Measurements from ENCODE around the gene GABRQ.
A peak's percentile ranks its signal among the peaks of the same experiment; 100 is the strongest.

Gene GABRQ

DNA sequence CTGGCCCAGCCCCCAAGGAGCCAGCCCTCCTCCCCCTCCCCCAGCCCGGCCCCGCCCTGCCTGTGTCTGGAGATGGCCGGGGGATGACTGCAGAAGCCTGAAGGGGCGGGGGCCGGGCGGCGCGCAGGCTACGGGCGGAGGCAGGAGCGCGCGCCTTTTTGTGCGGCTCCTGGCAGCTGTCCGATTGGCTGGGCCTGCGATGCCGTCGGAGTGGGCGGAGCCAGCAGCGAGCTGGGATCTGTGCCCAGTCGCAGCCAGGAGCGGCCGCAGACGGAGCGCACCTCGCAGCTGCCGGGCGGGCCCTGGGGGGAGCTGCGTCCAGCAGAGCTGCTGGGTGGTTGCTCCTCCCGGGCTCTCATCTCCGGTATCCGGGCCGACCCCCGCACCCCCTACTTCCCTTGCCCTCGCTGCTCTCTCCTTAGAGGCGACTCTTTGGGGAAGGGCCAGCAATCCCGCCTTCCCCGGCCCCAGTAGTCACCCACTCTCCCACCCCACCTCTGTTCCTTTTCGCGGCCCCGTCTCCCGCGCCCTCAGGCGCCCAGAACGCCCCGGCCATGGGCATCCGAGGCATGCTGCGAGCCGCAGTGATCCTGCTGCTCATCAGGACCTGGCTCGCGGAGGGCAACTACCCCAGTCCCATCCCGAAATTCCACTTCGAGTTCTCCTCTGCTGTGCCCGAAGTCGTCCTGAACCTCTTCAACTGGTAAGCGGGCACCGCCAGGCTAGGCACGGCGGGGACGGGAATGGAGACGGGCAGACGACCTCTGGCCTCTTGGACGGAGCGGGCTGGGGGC lies at the start of gene GABRQ:
Gene GABRQ (plus strand): TSS at position 247 of the 794 bp plus-strand sequence. CDS start 308 bp downstream, at position 555.
- no peak for DNase-seq

DNA sequence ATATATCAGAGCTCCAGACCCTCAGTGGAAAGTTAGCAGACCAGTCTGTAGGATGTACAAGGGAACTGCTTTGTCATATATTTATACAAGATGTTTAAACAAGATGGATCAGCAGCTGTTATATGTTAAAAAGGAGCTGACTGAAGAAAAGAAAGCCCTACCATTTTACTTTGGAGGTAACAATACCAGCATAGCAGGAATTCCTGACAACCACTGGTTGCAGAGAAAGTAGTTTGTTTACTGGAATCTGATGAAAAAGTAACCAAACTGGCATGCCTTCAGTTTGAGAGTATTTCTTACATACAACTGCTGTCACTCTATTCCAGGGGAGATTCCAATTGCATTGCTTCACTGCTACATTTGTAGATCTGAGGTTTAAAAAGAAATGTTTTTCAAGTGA lies 49.5 kb upstream of the GABRQ start:
- no peak for DNase-seq

DNA sequence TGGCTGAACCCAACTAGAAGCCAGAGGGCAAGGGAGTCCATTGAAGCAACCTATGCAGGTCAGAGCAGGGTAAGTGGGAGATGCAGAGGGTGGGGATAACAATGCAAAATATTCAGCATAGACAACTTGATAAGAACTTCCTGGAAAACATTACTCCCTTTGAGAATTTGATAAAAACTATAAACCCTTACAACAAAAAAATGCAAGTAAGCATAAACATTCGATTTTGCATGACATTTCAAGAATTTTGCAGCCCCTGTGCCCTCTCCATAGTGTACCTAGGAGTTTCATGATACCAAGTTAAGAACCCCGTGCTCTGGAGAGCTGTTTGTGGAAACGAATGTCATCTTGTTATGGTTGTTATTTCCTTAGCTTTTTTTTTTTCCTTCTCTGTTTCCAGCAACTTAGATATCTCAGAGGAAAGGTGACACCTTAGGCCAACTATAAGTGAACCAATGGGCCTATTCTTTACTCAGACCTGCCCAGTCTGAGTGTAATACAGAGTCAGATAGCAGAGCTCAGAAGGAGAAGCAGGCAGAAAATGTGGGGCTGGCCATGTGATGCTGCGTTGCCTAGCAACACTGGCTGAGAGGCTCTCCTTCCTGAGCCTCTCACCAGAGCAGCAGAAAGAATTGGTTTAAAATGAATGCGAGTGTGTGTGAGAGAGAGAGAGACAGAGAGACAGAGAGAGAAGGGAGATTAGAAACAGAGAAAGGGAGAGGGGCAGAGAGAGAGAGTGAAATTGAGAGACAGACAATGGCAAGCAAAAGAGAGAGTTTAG lies 36.7 kb upstream of the GABRQ start:
- DNase-seq: no peak

DNA sequence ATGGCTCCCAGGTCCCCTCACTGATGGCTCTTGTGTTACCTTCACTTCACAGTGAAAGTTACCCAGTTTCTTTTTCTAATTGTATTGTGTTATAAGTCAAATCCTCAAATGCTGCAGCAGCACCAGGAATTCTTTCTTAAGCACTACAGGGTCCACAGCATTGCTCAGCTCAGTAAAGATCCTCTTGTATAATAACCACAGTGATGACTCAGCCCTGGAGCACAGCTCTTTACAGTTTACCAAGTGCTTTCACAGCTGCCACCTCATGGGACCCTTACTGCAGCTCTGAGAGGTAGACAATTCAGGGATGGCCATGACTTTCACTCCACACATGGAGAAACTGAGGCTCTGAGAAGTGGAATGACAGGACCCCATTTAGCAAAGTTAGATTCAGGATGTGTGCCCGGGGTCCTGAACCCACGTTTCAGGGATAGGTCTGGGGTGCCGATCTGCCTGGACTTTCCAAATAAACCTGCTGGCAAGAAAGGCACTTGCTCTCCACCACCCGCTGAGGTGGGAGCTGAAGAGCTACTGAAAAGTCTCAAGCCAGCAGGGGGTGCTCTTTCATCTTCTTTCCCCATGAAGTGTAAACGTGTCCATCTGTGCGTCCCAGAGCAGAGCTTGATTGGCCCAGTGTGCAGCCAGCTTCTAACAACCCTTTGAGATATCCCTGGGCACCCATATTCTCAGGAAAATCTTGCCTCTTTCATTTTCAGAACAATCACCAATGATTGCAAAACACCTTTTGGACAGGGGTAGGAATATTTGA lies 35.7 kb upstream of the GABRQ start:
- DNase-seq: no peak

DNA sequence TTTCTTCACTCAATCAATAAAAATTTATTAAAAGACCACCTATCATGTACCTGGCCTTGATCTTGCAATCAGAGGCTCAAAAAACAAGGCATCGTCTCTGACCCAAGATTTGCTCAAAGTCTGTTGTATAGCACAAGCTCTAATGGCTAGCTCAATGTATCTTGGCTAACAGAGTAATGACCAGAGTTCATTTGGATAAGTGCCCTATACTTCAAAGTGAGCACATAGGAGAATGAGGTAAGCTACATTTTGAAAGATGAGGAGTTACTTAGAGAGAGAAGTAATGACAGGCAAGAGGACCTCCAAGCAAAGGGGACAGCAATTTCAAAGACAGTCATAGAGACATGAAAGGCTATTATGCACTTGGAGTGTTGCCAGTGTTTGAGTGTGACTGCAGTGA lies 22.9 kb upstream of the GABRQ start:
- no peak for DNase-seq

DNA sequence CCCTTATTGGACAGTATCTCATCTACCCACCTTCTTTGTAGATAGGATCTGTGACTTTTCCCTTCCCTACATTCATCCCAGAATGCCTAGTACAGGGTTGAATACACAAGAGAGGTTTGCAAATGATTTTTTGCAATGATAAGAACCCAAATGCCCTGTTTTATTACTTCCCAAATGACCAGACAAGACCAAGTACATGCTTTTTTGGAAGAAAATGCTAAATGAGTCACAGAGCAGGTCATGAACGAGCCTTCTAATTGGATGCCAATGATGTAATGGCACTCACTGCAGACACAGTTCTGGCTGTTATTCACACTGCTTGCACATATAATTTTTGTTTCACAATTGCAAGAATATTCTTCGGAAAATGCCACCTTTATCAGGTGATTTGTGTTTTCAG lies 17.8 kb upstream of the GABRQ start:
- DNase-seq: no peak

DNA sequence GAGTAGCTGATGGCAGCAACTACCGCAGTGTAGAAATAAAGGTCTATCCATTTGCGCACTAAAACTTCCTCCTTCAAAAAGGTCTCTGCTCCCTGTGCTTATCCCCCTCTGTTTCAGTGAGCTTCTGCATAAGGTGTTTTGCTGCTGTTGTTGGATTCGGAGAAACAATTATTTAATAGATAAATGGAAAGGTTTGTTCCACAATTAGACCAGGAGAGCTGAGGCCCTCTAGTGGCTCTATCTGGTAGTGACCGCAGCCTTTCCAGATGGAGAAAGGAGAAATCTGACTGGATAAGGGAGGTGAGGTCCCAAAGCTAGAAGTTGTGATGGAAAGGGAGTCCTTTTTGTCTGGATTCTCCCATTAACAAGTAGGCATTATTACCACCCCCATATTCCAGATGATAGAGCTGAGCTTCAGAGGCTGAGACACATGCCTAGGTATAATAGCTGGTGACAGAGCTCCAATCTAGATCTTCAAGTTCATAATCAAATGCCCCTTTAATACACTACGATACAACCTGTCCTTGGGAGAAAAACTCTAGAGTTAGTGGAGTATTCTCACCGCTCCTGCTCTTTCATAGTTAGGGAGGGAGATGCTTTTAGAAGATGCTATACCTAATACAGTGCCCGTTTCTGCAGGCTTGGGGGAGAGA lies 5.1 kb upstream of the GABRQ start:
- DNase-seq: peak in 1 of 2 donors; percentile 30

DNA sequence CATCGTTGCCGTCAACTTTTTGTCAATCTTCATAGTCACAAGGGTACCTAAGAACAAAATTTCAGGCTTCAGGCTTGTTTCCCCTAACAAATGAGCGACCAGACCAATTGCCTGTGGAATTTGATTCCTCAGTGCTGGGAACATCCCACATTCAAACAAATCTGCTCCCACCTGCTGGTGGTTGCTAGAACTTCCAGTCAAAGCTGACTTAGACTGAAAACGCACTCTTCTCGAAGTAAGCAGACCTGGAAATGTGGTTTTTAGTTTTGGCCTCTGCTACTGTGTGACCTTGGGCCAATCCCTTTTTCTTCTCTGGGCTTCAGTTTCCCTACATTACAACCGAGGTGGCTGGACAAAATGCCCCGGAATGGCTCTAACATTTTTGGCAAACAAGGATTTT lies 1.8 kb upstream of the GABRQ start:
- no peak for DNase-seq

DNA sequence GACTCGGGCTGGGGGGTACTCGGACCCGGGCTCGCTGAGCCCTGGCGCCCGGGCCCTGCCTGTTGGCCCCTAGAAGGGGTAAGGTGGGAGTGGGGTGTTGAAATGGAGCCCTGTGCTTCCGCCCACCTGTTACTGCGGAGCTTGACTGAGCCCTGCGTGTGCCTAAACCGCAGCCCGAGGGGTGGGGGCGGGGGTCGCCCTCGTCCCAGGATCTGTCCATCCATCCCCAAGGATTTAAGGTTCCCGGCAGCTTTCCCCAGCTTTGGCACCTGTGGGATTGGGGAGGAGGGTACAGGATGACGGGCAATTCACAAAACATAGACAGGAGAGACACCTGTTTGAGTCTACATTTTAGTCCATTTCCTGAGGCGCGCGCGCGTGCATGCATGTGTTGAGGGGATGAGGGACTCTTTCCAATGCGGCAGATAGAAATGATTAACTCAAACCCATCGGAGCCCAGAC lies 779 bp downstream of the GABRQ start:
- no peak for DNase-seq

DNA sequence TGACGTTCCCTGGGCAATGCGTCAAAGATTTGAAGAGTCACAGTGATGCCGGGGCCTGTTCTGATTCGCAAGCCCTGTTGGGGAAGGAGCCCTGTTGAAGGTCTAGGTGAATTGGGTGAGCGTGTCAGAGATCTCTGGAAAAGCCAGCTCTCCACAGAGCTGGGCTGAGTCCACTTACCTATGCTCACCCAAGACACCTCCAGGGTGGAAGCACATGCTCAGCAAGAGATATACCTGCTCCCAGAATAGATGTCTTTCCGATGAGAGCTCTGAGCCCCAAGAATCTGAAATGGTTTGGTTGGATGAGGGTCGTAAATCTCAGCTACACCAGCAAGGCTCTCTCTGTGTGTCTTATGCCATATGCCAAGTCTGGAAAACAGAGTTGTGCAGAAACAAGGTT lies 1.7 kb downstream of the GABRQ start:
- no peak for DNase-seq

DNA sequence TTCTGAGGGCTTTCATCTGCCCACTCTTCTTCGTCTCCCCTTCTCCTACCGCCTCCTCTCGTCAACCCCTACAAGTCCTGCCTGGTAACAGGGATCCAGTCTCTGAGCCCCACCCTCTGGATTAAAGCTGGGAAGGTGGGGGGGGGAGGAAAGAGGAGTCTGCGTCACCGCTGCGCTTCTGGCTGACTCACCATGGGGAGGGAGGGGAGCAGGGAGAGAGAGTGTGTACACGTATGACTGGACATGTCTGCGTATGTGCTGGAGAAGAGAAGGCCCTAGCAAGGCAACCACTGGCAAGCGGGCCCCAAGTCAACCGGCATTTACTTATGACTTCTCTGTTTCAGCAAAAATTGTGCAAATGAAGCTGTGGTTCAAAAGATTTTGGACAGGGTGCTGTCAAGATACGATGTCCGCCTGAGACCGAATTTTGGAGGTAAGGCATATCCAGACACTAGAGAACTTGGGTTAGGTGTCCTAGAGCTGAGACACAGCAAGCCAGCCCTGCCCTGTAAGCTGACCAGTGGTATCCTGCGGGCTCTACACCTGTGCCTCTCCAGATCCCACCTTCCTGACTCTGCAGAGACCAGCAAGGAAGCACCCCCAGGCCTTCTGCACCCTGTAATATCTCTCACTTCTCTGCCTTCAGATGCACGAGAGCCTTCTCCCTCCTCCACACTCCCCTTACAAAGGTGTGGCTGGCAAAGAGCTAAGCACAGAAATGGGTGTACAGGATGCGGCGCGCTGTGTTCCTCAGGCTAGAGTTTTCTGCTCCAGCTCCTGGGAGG lies 2.5 kb downstream of the GABRQ start:
- no peak for DNase-seq

DNA sequence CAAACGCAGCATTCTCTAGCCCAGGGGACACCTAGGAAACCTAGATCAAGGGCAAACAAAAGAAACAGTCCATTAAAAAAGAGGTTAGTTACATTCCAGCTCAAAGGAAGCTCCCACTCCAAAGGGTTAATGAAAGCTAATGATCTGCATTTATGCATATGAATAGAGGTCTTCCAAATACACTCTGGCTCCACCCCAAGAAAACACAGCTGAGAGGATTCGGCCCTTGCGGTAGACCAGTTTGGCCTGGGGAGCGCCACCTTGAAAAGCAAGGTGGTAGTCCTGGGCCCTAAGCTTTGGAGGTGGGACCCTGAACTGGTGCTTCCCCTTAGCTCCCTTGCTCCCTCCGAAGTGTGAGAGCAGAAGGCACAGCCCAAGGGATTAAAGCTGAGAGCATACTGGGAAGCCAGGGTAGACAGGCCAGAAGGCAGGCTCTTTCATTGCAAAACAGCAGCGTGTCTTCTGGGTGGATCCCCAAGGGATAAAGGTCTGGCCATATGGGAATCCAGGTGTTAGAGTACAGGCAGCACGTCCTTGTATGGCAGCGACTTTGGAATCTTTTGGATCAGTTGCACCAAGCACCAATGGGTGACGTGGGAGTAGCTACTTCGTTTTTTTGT lies 3.7 kb downstream of the GABRQ start:
- no peak for DNase-seq

DNA sequence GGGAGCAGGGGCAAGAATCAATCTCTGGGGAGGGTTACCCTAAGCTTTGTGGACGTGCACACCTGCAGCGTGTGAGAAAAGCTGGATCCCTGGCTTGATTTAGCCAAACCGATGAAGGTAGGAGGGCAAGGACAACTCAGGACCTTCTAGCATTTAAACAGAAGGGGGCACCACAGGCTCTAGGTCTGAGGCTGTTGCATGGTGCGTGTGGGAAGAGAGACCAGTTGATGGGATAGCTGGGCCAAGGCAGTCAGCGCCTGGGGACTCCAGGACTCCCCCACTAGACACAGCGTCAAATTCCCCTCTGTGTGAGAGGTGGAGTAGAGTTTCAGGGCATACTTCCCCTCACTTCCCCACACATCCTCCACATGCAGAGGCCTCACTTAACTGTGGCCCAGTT lies 4.3 kb downstream of the GABRQ start:
- DNase-seq: no peak

DNA sequence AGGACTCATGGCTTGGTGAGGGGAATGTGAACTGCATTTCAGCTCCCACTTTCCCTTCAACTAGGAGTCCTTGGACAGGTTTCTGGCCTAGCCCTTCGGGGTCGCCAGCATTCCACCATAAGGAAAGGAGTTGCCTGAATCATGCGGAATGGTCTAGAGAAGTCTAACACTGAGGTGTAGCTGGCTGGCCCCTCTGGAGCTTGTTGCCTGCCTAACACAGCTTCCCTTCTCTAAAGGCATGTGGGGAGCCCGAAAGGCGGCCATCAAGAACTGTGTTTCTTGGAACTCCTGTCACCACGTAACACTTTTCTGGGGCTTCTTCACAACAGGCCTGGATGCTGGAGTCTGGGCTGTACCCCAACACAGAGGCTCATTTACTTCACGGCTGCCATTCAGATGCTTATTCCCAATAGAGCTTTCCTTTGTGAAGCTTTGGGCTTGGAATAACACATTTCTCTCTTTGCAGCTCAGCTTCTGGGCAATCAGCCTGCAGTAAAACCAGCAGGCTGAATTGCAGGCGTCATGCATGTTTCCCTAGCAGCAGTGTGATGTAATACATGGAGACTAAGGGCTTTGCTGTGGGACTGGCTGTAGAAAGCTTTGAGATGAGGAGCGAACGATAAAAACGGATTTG lies 5.4 kb downstream of the GABRQ start:
- DNase-seq: no peak

DNA sequence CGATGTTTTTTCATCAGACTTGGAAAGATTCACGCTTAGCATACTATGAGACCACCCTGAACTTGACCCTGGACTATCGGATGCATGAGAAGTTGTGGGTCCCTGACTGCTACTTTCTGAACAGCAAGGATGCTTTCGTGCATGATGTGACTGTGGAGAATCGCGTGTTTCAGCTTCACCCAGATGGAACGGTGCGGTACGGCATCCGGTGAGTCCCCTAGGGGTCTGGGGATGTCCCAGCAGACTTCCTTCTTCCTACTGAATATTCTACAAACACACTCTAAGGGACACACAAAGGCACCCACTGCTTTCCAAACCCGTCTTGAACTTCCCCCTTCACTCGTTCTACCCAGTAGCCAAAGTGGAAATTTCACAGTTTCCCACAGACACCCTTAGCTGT lies 9.3 kb downstream of the GABRQ start:
- DNase-seq: no peak

DNA sequence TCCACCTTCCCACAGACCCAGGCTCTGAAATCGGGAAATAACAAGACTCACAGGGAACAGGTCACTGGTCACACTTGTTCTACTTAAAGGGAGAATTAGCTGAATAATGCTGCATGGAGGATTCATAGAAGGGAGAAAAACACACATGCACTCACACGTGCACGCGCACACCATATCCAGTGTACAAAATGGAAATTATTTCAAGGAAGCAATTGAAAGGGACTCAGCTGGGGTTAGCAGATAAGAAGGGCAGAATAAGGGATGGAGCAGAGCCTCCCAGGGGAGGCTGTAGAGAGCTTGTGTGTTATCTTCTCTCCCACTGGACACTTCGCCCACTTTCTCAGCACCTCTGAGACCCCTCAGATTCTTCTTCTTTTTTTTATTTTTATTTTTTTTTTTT lies 10.3 kb downstream of the GABRQ start:
- DNase-seq: no peak

DNA sequence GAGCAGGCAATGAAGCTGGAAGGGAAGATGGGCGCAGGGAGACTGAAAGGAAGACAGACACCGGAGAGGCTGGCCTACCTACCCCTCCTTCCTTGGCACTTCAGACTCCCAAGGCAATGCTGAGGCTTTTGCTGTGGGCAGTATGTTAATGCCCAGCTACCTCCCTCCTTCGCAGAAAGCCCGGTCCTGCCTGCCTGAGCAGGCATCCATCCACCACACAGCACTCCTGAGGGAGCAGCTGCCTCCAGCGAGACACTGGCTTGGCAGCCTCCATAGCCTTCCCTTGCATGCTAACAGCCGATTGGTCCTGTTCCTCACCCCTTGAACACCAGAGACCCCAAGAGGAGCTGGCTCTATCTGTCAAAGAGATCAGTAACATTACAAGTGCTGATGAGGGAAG lies 14.4 kb downstream of the GABRQ start:
- DNase-seq: no peak

DNA sequence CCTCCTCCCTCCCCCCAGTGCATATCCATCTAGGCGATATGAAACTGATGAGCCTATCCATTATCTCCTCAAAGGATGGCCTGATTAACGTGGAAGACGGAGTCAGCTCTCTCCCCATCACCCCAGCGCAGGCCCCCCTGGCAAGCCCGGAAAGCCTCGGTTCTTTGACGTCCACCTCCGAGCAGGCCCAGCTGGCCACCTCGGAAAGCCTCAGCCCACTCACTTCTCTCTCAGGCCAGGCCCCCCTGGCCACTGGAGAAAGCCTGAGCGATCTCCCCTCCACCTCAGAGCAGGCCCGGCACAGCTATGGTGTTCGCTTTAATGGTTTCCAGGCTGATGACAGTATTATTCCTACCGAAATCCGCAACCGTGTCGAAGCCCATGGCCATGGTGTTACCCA lies 14.8 kb downstream of the GABRQ start:
- DNase-seq: no peak

DNA sequence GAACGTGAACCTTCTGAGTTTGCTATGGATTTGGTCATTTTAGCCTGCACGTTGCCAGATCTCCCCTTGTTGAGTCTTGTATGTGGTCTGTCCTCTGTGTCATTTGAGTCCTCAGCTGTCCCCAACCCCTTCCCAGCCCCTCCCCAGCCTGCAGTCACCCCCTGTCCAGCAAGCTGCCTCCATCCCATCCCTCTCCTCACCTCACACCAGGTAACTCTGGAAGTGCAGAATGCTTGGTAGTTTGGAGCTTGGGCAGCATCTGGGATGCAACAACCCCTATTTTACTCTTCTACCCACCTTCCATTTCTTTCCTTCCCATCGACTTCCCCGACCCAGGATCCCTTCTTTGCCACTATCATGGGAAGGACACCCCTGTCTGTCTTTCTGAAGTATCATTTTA lies 18.4 kb downstream of the GABRQ start:
- no peak for DNase-seq

DNA sequence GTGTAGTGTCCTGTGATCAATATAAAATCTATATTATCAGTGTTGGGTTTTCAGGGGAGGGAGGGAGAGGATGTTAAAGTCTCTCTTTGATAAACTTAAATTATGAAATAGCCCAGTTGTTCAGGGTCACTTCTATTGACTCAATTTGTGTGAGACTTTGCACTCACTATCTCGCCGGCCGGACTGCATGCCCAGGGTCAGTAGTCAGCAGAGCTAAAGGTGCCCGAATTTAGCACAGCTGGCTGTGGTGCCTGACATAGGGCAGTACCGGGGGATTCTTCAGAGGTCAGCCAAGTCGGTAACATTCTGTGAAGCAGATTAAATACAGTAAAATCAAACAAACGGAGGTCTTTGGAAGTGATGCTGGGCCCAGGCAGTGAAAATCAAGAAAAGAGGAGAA lies 19.2 kb downstream of the GABRQ start:
- no peak for DNase-seq

DNA sequence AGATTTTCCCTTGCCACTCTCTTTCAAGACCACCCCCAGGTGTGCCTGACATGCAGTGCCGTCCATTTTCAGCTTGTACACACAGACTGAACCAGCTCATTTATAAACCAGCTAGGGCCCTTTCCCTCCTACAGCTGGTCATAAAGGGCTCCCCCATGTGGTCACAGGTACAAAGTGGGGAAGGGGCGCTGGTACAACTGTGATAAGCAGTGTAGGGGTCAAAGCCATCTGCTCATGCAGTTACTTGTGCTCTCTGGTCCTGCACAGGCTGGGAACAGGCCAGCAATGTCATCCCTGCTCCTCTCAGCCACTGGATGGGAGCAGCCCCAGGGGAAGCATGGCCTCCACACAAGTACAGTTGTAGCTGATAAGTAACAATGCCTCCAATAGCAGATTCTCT lies 20.6 kb downstream of the GABRQ start:
- no peak for DNase-seq
